Astrocyte (in vitro differentiated cells and primary cell): Measurements from ENCODE around the gene PARP16.

Experiments
- EZH2 ChIP-seq: IDR thresholded peaks from 2 replicates; pipeline ENCODE4 v1.6.1; 2012; ENCODE audit warnings: mild to moderate bottlenecking, low read length, inconsistent platforms; ENCODE audit not compliant: insufficient read depth
- TF ChIP-seq, protein P1 (sequence below): IDR thresholded peaks from 2 replicates; pipeline ENCODE4 v1.5.1; 2011; ENCODE audit warnings: low read depth, mild to moderate bottlenecking, inconsistent platforms, low read length, moderate library complexity; ENCODE audit not compliant: insufficient read depth

DNA sequence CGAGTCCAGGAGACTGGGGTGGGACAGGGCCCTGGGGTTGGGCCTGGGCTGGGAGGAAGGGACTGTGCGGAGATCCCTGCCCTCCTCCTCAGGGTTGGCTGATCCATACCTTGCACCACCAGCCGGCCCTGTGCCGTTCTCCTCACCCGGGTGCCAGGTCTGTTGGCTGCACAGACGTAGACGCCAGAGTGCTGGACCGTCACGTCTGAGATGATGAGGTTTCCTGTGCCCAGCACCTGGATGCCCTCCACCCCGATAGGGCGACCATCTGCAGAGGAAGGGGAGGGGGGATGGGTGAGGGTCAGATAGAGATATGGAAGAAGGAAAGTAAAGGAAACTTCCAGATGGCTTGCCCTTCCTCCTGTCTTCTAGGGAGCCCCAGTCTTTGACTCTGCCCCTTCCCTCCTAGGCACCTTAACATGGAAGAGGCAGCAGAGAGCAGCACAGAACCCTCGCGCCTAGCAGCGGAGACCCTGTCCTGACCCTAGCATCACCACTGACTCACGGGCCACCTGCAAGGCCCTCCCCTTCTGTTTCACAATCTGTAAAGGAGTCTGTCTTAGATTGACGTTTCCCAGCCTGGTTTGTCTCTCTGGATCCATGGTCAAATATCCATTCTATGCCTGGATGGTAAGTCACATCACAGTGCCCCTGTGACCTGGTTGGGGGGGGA, 46.6 kb upstream of the PARP16 start:
- TF ChIP-seq, protein P1, sequence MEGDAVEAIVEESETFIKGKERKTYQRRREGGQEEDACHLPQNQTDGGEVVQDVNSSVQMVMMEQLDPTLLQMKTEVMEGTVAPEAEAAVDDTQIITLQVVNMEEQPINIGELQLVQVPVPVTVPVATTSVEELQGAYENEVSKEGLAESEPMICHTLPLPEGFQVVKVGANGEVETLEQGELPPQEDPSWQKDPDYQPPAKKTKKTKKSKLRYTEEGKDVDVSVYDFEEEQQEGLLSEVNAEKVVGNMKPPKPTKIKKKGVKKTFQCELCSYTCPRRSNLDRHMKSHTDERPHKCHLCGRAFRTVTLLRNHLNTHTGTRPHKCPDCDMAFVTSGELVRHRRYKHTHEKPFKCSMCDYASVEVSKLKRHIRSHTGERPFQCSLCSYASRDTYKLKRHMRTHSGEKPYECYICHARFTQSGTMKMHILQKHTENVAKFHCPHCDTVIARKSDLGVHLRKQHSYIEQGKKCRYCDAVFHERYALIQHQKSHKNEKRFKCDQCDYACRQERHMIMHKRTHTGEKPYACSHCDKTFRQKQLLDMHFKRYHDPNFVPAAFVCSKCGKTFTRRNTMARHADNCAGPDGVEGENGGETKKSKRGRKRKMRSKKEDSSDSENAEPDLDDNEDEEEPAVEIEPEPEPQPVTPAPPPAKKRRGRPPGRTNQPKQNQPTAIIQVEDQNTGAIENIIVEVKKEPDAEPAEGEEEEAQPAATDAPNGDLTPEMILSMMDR: no peak
- no peak for TF ChIP-seq EZH2
